GM23338 (cell line): Measurements from ENCODE around the gene THEM5. TPM values are rescaled to one million over a fixed set of nuclear protein-coding genes. Genes with fewer than 3 reads are reported as not detected.

Source experiments
- ATAC-seq: fragments of 200-7000 bp; cut with Tn5 transposase; 3 replicates; pipeline ENCODE4 v1.9.1; 2020
- DNase-seq: peaks from one replicate; pipeline ENCODE4 v3.0.0-alpha.2; 2015; ENCODE audit warnings: low spot score
- H2AFZ ChIP-seq: fragments of 200-600 bp; sonication (generic); 2 replicates; pipeline ENCODE4 v1.8.0; 2016; ENCODE audit warnings: antibody characterized with exemption, mild to moderate bottlenecking, moderate library complexity
- H3F3A ChIP-seq: fragments of 200-600 bp; sonication (generic); replicated peaks from 2 replicates; pipeline ENCODE4 v1.8.0; 2017; ENCODE audit warnings: antibody characterized with exemption, mixed run types, low read depth
- H3K27ac ChIP-seq: fragments of 200-600 bp; sonication (generic); 2 replicates; pipeline ENCODE4 v1.6.1; 2016; ENCODE audit warnings: low read depth
- H3K27me3 ChIP-seq: fragments of 200-600 bp; sonication (generic); 2 replicates; pipeline ENCODE4 v1.8.0; 2016; ENCODE audit warnings: mild to moderate bottlenecking, mixed run types, moderate library complexity; ENCODE audit not compliant: insufficient read depth
- H3K36me3 ChIP-seq: fragments of 200-600 bp; sonication (generic); 2 replicates; pipeline ENCODE4 v1.8.0; 2016; ENCODE audit warnings: mild to moderate bottlenecking; ENCODE audit not compliant: insufficient read depth
- H3K4me1 ChIP-seq: fragments of 200-600 bp; sonication (generic); 2 replicates; pipeline ENCODE4 v1.8.0; 2016; ENCODE audit warnings: mild to moderate bottlenecking, moderate library complexity; ENCODE audit not compliant: insufficient read depth
- H3K4me2 ChIP-seq: fragments of 200-600 bp; sonication (generic); 2 replicates; pipeline ENCODE4 v1.7.1; 2017; ENCODE audit warnings: mixed run types
- H3K4me3 ChIP-seq: fragments of 200-600 bp; sonication (generic); 2 replicates; pipeline ENCODE4 v1.6.1; 2016; ENCODE audit warnings: mixed run types
- H3K79me2 ChIP-seq: fragments of 200-600 bp; sonication (generic); replicated peaks from 2 replicates; pipeline ENCODE4 v1.8.0; 2017; ENCODE audit warnings: mild to moderate bottlenecking; ENCODE audit not compliant: insufficient read depth
- H3K9me2 ChIP-seq: fragments of 200-600 bp; sonication (generic); 2 replicates; pipeline ENCODE4 v1.8.0; 2017; ENCODE audit not compliant: insufficient read depth
- H4K20me1 ChIP-seq: fragments of 200-600 bp; sonication (generic); replicated peaks from 2 replicates; pipeline ENCODE4 v1.8.0; 2017; ENCODE audit warnings: mild to moderate bottlenecking; ENCODE audit not compliant: insufficient read depth
- H3K27ac Mint-ChIP-seq: 2 replicates; pipeline ENCODE4 v1.8.0; 2020; ENCODE audit warnings: inconsistent platforms, mild to moderate bottlenecking, moderate library complexity, mixed read lengths
- H3K27me3 Mint-ChIP-seq: 3 replicates; pipeline ENCODE4 v1.8.0; 2022; ENCODE audit warnings: low read depth, mild to moderate bottlenecking, moderate library complexity, mixed read lengths, inconsistent platforms; ENCODE audit not compliant: insufficient read depth, poor library complexity
- H3K36me3 Mint-ChIP-seq: 3 replicates; pipeline ENCODE4 v1.8.0; 2021; ENCODE audit warnings: low read depth, mild to moderate bottlenecking, inconsistent platforms, moderate library complexity, mixed read lengths
- H3K4me1 Mint-ChIP-seq: 3 replicates; pipeline ENCODE4 v1.8.0; 2020; ENCODE audit warnings: mild to moderate bottlenecking, inconsistent platforms, mixed read lengths
- H3K4me3 Mint-ChIP-seq: 3 replicates; pipeline ENCODE4 v1.8.0; 2021; ENCODE audit warnings: moderate library complexity, mild to moderate bottlenecking, inconsistent platforms, mixed read lengths
- H3K9me3 Mint-ChIP-seq: 3 replicates; pipeline ENCODE4 v1.8.0; 2020; ENCODE audit warnings: moderate library complexity, mild to moderate bottlenecking, inconsistent platforms, mixed read lengths
- CREB1 ChIP-seq: fragments of 250-450 bp; sonication (Bioruptor Pico); IDR thresholded peaks from 2 replicates; pipeline ENCODE4 v1.5.0; 2020; ENCODE audit warnings: low read depth, mild to moderate bottlenecking, moderate library complexity
- EZH2 ChIP-seq: fragments of 200-600 bp; sonication (generic); IDR thresholded peaks from one replicate; pipeline ENCODE4 v1.8.0; 2017; ENCODE audit warnings: antibody characterized with exemption, mild to moderate bottlenecking, low read depth; ENCODE audit not compliant: unreplicated experiment
- NANOG ChIP-seq: IDR thresholded peaks from 2 replicates; pipeline ENCODE4 v1.6.1; 2016; ENCODE audit warnings: antibody characterized with exemption, borderline replicate concordance
- REST ChIP-seq: IDR thresholded peaks from one replicate; pipeline ENCODE4 v1.6.1; 2018; ENCODE audit warnings: antibody characterized with exemption; ENCODE audit not compliant: unreplicated experiment
- ZNF114 ChIP-seq: fragments of 250-450 bp; sonication (Bioruptor Pico); IDR thresholded peaks from 2 replicates; pipeline ENCODE4 v1.5.0; 2020; ENCODE audit warnings: mild to moderate bottlenecking, moderate library complexity
- ZNF331 ChIP-seq: fragments of 250-450 bp; sonication (Bioruptor Pico); IDR thresholded peaks from 2 replicates; pipeline ENCODE4 v1.5.0; 2020; ENCODE audit warnings: low read depth, mild to moderate bottlenecking, moderate library complexity
- ZNF462 ChIP-seq: fragments of 250-450 bp; sonication (Bioruptor Pico); IDR thresholded peaks from 2 replicates; pipeline ENCODE4 v1.5.0; 2020; ENCODE audit warnings: mild to moderate bottlenecking, moderate library complexity
- polyA plus RNA-seq: library from polyadenylated mRNA; unstranded; fragments of >200 nt; fragmentation: Nextera tagmentation; extraction: Ambion mirVana; gene quantifications from 2 replicates; pipeline ENCODE4 v1.2.1, GENCODE V29; 2016
- total RNA-seq: library from RNA; depleted of rRNA; stranded (reverse); fragments of >200 nt; shearing (Covaris generic); gene quantifications from 2 replicates; pipeline ENCODE4 v1.2.3, GENCODE V29; 2014

Gene THEM5
- total and polyA plus RNA-seq, 2 experiments from 2014 or later, result not detected

- no peak for TF ChIP-seq REST
- TF ChIP-seq NANOG, result no peak
- TF ChIP-seq ZNF114 (CRISPR knock-in tag), result no peak
- no peak overlapping the region for H3K4me3 ChIP-seq
- DNase-seq, result no peak
- no peaks in the 10 kb centered on the region for H3K9me3 Mint-ChIP-seq
- H3K27me3 Mint-ChIP-seq, result peaks cover 13% of the 10 kb centered on the region
- H4K20me1 ChIP-seq, result no peaks in the 10 kb centered on the region
- no peaks in the 10 kb centered on the region for H3K79me2 ChIP-seq
- ATAC-seq, result no peak
- peaks cover 10% of the 10 kb centered on the region for H3K4me1 Mint-ChIP-seq
- H3K9me2 ChIP-seq, result no peaks in the 10 kb centered on the region
- no peaks in the 10 kb centered on the region for H3K4me1 ChIP-seq
- no peaks in the 10 kb centered on the region for H3K36me3 Mint-ChIP-seq
- no peak overlapping the region for H3K27ac ChIP-seq
- no peak overlapping the region for H3K27ac Mint-ChIP-seq
- no peak overlapping the region for H2AFZ ChIP-seq
- H3F3A ChIP-seq, result no peaks in the 10 kb centered on the region
- H3K27me3 ChIP-seq, result no peaks in the 10 kb centered on the region
- no peak overlapping the region for H3K4me3 Mint-ChIP-seq
- H3K36me3 ChIP-seq, result no peaks in the 10 kb centered on the region
- H3K4me2 ChIP-seq, result no peak overlapping the region
These were observed 36.2 kb downstream of the THEM5 start for GRCh38 chr1:151817353-151817730.

- Mint-ChIP-seq H3K4me1 (peaks cover 6% of the 10 kb centered on the region), H3K4me3 (no peak overlapping the region), H3K27me3 (peaks cover 12% of the 10 kb centered on the region), H3K36me3 (no peaks in the 10 kb centered on the region), H3K9me3 (no peaks in the 10 kb centered on the region), H3K27ac (no peak overlapping the region)
- no peak overlapping the region for H3K27ac ChIP-seq
- H3K27me3 ChIP-seq, result no peaks in the 10 kb centered on the region
- no peak for DNase-seq
- H3K36me3 ChIP-seq, result no peaks in the 10 kb centered on the region
- no peaks in the 10 kb centered on the region for H3K9me2 ChIP-seq
- H4K20me1 ChIP-seq, result no peaks in the 10 kb centered on the region
- H3K4me3 ChIP-seq, result no peak overlapping the region
- H2AFZ ChIP-seq, result no peak overlapping the region
- H3K4me2 ChIP-seq, result no peak overlapping the region
- H3F3A ChIP-seq, result no peaks in the 10 kb centered on the region
- ATAC-seq, result no peak
- H3K4me1 ChIP-seq, result no peaks in the 10 kb centered on the region
- H3K79me2 ChIP-seq, result no peaks in the 10 kb centered on the region
- no peak for TF ChIP-seq CREB1
- no peak for TF ChIP-seq REST
- TF ChIP-seq EZH2, result no peak
- no peak for TF ChIP-seq ZNF331 (CRISPR knock-in tag)
- no peak for TF ChIP-seq NANOG
- no peak for TF ChIP-seq ZNF462 (CRISPR knock-in tag)
These were observed 36.8 kb downstream of the THEM5 start for GRCh38 chr1:151816548-151817352.
